GM12878 (cell line): Measurements from ENCODE around the gene PPFIBP1. TPM values are rescaled to one million over a fixed set of nuclear protein-coding genes. Genes with fewer than 3 reads are reported as not detected.

ENCODE experiments used
- ATAC-seq: fragments of 200-7000 bp; cut with Tn5 transposase; 3 replicates; pipeline ENCODE4 v1.9.1; 2020; ENCODE audit warnings: mild to moderate bottlenecking, moderate library complexity
- BruUV-seq: library from RNA; stranded (reverse); fragments of 400-500 nt; replicated peaks from 2 replicates; lab custom pipeline; 2021; lab: Mats Ljungman, UMichigan
- CTCF ChIA-PET: fragments of 300-600 bp; sonication (Branson Sonifier 250); formaldehyde crosslinking; extraction: SDS; loops from one replicate; lab custom pipeline; 2021; ENCODE audit warnings: inconsistent platforms; lab: Yijun Ruan, JAX
- POLR2A ChIA-PET: fragments of 350-600 bp; formaldehyde crosslinking; extraction: SDS; loops from one replicate; lab custom pipeline; 2021; ENCODE audit warnings: inconsistent platforms; lab: Charles Lee
- RAD21 ChIA-PET: fragments of 300-600 bp; sonication (Branson Sonifier 250); formaldehyde crosslinking; loops from one replicate; lab custom pipeline; 2023; ENCODE audit warnings: antibody characterized with exemption; ENCODE audit not compliant: unreplicated experiment; lab: Charles Lee
- SMC1A ChIA-PET: fragments of 300-600 bp; sonication (Branson Sonifier 250); formaldehyde crosslinking; loops from one replicate; lab custom pipeline; 2023; ENCODE audit not compliant: unreplicated experiment, uncharacterized antibody; lab: Charles Lee
- DNase-seq: peaks from one replicate; pipeline ENCODE4 v3.0.0-alpha.2; 2011; ENCODE audit warnings: low read depth, low spot score
- FAIRE-seq: peaks from 3 replicates; lab custom pipeline; 2011; peaks lifted over from hg19 to GRCh38; lab: Jason Lieb, UNC
- H2AFZ ChIP-seq: 2 replicates; pipeline ENCODE4 v1.6.0; 2011; ENCODE audit warnings: low read depth, low read length, control low read depth; ENCODE audit not compliant: control insufficient read depth
- H3K27ac ChIP-seq: 2 replicates; pipeline ENCODE4 v1.5.1; 2011; ENCODE audit warnings: control low read depth; ENCODE audit not compliant: control insufficient read depth, insufficient read depth
- H3K27me3 ChIP-seq, 2 experiments: replicated peaks in 1 of 2; 2 replicates each; pipeline versions ENCODE4 v1.6.0 to v1.6.1; 2011; ENCODE audit warnings: low read length in 1 of 2; ENCODE audit not compliant: control insufficient read depth in 2 of 2, insufficient read depth in 2 of 2
- H3K36me3 ChIP-seq, 2 experiments: 2 replicates each; pipeline ENCODE4 v1.5.1; 2011; ENCODE audit warnings: low read length in 1 of 2; ENCODE audit not compliant: control insufficient read depth in 2 of 2, insufficient read depth in 2 of 2
- H3K4me1 ChIP-seq: 2 replicates; pipeline ENCODE4 v1.6.1; 2011; ENCODE audit warnings: mild to moderate bottlenecking, low read length, moderate library complexity, mixed read lengths; ENCODE audit not compliant: control insufficient read depth, insufficient read depth
- H3K4me2 ChIP-seq: 2 replicates; pipeline ENCODE4 v1.6.0; 2011; ENCODE audit warnings: control low read depth; ENCODE audit not compliant: control insufficient read depth, insufficient read depth
- H3K4me3 ChIP-seq: fragments of 200-600 bp; sonication (generic); 2 replicates; pipeline ENCODE4 v1.5.1; 2016
- H3K79me2 ChIP-seq: 2 replicates; pipeline ENCODE4 v1.6.0; 2011; ENCODE audit warnings: low read length; ENCODE audit not compliant: control insufficient read depth, insufficient read depth
- H3K9ac ChIP-seq: 2 replicates; pipeline ENCODE4 v1.8.0; 2011; ENCODE audit warnings: low read length, control low read depth, mixed read lengths; ENCODE audit not compliant: control insufficient read depth, insufficient read depth
- H3K9me3 ChIP-seq: replicated peaks from 3 replicates; pipeline ENCODE4 v1.5.1; 2011; ENCODE audit warnings: mild to moderate bottlenecking, low read length; ENCODE audit not compliant: control insufficient read depth, insufficient read depth
- H4K20me1 ChIP-seq: 2 replicates; pipeline ENCODE4 v1.6.0; 2011; ENCODE audit not compliant: control insufficient read depth, insufficient read depth
- ATF7 ChIP-seq: fragments of 450-650 bp; IDR thresholded peaks from 2 replicates; pipeline ENCODE4 v1.6.1; 2016; ENCODE audit warnings: low read depth, mild to moderate bottlenecking
- BCLAF1 ChIP-seq: fragments of 450-650 bp; IDR thresholded peaks from 2 replicates; pipeline ENCODE4 v1.6.1; 2017; ENCODE audit warnings: antibody characterized with exemption, mild to moderate bottlenecking, moderate library complexity
- CBX3 ChIP-seq: fragments of 200-600 bp; sonication (generic); IDR thresholded peaks from 2 replicates; pipeline ENCODE4 v1.6.1; 2016; ENCODE audit warnings: low read depth, borderline replicate concordance
- CEBPZ ChIP-seq: fragments of 150-350 bp; IDR thresholded peaks from 2 replicates; pipeline ENCODE4 v1.6.1; 2016; ENCODE audit warnings: low read depth, low read length
- FOS ChIP-seq: IDR thresholded peaks from 3 replicates; pipeline ENCODE4 v1.6.1; 2011; ENCODE audit warnings: borderline replicate concordance; ENCODE audit not compliant: insufficient read length; ENCODE audit errors: extremely low read depth
- FOXK2 ChIP-seq: fragments of 450-650 bp; IDR thresholded peaks from 2 replicates; pipeline ENCODE4 v1.6.1; 2017; ENCODE audit warnings: mild to moderate bottlenecking, moderate library complexity
- FOXM1 ChIP-seq: IDR thresholded peaks from 2 replicates; pipeline ENCODE4 v1.6.1; 2012; ENCODE audit warnings: low read depth, mild to moderate bottlenecking, inconsistent platforms, low read length, moderate library complexity
- MYC ChIP-seq: IDR thresholded peaks from 2 replicates; pipeline ENCODE4 v1.6.1; 2011; ENCODE audit warnings: mild to moderate bottlenecking, low read length, moderate library complexity, inconsistent platforms; ENCODE audit not compliant: insufficient read depth, insufficient replicate concordance, insufficient read length, severe bottlenecking
- NBN ChIP-seq: fragments of 450-650 bp; IDR thresholded peaks from 2 replicates; pipeline ENCODE4 v1.6.1; 2016
- NFIC ChIP-seq: IDR thresholded peaks from 2 replicates; pipeline ENCODE4 v1.6.1; 2012; ENCODE audit warnings: low read depth, mild to moderate bottlenecking, inconsistent platforms, low read length, moderate library complexity
- PML ChIP-seq: IDR thresholded peaks from 2 replicates; pipeline ENCODE4 v1.6.1; 2012; ENCODE audit warnings: low read length, inconsistent platforms
- RAD21 ChIP-seq: IDR thresholded peaks from 2 replicates; pipeline ENCODE4 v1.6.1; 2011; ENCODE audit warnings: mild to moderate bottlenecking, low read depth, low read length, moderate library complexity; ENCODE audit not compliant: insufficient read depth
- RUNX3 ChIP-seq: IDR thresholded peaks from 2 replicates; pipeline ENCODE4 v1.6.1; 2012; ENCODE audit warnings: low read length, inconsistent platforms
- SMAD5 ChIP-seq: IDR thresholded peaks from 2 replicates; pipeline ENCODE4 v1.6.1; 2016; ENCODE audit warnings: antibody characterized with exemption, low read depth
- SP1 ChIP-seq: IDR thresholded peaks from one replicate; pipeline ENCODE4 v1.6.1; 2011; ENCODE audit warnings: low read depth, low read length
- SREBF2 ChIP-seq: IDR thresholded peaks from 2 replicates; pipeline ENCODE4 v1.6.1; 2012; ENCODE audit warnings: mild to moderate bottlenecking, low read length
- WGBS: methylation state at CpG from one replicate; pipeline ENCODE4 v1.1.6; 2016; ENCODE audit warnings: low lambda C conversion rate; ENCODE audit not compliant: insufficient replicate concordance, insufficient coverage; ENCODE audit errors: missing lambda C conversion rate; 5-methylcytosine and 5-hydroxymethylcytosine counted together
- in situ Hi-C: fragments of 300-500 bp; cut with MboI; formaldehyde crosslinking; loops from 9 replicates; pipeline ENCODE4 v1.14.3; 2018; ENCODE audit warnings: mixed read lengths
- intact Hi-C: fragments of 100-400 bp; cut with micrococcal nuclease; formaldehyde crosslinking; loops from one replicate; pipeline ENCODE4 v1.14.2; 2022; ENCODE audit not compliant: unreplicated experiment
- polyA plus RNA-seq, 11 experiments: library from polyadenylated mRNA; depleted of rRNA in 4 of 11; unstranded in 6 of 11; stranded (reverse) in 5 of 11; fragments of >200 nt; fragmentation: Nextera tagmentation in 4 of 11; fragmentation: Illumina TruSeq in 1 of 11; extraction: Ambion mirVana in 4 of 11; extraction: Trizol in 1 of 11; gene quantifications; 1 replicate in 1 of 11; 2 replicates in 10 of 11; pipeline versions ENCODE4 v1.2.1 to v1.2.3, GENCODE V29; 2011 to 2016; ENCODE audit warnings: inconsistent platforms in 2 of 11, missing spikeins in 2 of 11, low read depth in 1 of 11
- total RNA-seq, 4 experiments: library from RNA; depleted of rRNA in 3 of 4; stranded (reverse); fragments of >200 nt in 3 of 4; fragmentation: Illumina TruSeq in 1 of 4; extraction: Trizol in 1 of 4; gene quantifications; 2 replicates each; pipeline versions ENCODE4 v1.2.1 to v1.2.3, GENCODE V29; 2013 to 2021
- TF ChIP-seq, protein P1 (sequence below): IDR thresholded peaks from 2 replicates; pipeline ENCODE4 v1.6.1; 2011; ENCODE audit warnings: mild to moderate bottlenecking, low read depth, low read length, moderate library complexity; ENCODE audit not compliant: insufficient replicate concordance

Gene PPFIBP1
- total and polyA plus RNA-seq, 10 of the 15 experiments (the other 5 are each of a cell fraction or from before 2014, with no cell fraction given) = 0.47 to 7.8 (median 3.6) TPM

GRCh38 chr12:27541031-27541719 is 17.2 kb downstream of the PPFIBP1 start (continued):
- TF ChIP-seq RAD21 (no peak), SP1 (no peak), CEBPZ (no peak), MYC (no peak), SREBF2 (no peak)

- ChIA-PET SMC1A (interaction anchor here (1.1 kb wide), 1 partner anchor 12 kb away, joined by 3 read pairs; no protein-coding TSS in a partner anchor), POLR2A (no interaction called here), RAD21 (no interaction called here), CTCF (no interaction called here)
- H3K36me3 ChIP-seq = no peaks in the 10 kb centered on the region
- H3K79me2 ChIP-seq = peaks cover 14% of the 10 kb centered on the region
- no peaks in the 10 kb centered on the region; the same call in 2 of the 3 replicates for H3K9me3 ChIP-seq
- no peak overlapping the region for H2AFZ ChIP-seq
- H3K4me1 ChIP-seq = peaks cover 15% of the 10 kb centered on the region
- in situ Hi-C loops = no loop called here
- DNase-seq (no peak), FAIRE-seq (no peak), ATAC-seq (no peak)
- BruUV-seq = no TSS peak
- H4K20me1 ChIP-seq = no peaks in the 10 kb centered on the region
- 97% methylated on average over 5 of the region's 5 CpGs for WGBS
- H3K27me3 ChIP-seq = no peaks in the 10 kb centered on the region
- no peak overlapping the region for H3K4me3 ChIP-seq
- intact Hi-C loops = no loop called here
- H3K27ac ChIP-seq = no peak overlapping the region
- H3K4me2 ChIP-seq = no peak overlapping the region
- no peak overlapping the region for H3K9ac ChIP-seq
- no peak for TF ChIP-seq PML
- no peak for TF ChIP-seq NBN
- TF ChIP-seq FOXM1 = no peak
- TF ChIP-seq, protein P1, sequence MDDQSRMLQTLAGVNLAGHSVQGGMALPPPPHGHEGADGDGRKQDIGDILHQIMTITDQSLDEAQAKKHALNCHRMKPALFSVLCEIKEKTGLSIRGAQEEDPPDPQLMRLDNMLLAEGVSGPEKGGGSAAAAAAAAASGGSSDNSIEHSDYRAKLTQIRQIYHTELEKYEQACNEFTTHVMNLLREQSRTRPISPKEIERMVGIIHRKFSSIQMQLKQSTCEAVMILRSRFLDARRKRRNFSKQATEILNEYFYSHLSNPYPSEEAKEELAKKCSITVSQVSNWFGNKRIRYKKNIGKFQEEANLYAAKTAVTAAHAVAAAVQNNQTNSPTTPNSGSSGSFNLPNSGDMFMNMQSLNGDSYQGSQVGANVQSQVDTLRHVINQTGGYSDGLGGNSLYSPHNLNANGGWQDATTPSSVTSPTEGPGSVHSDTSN = no peak
- no peak for TF ChIP-seq ATF7
- no peak for TF ChIP-seq CBX3
- TF ChIP-seq RUNX3 = no peak
- TF ChIP-seq BCLAF1 = no peak
- no peak for TF ChIP-seq SMAD5
- no peak for TF ChIP-seq NFIC
- TF ChIP-seq FOXK2 = no peak
- no peak for TF ChIP-seq FOS
Measured at GRCh38 chr12:27542628-27543027, 18.6 kb downstream of the PPFIBP1 start.
